ENCODE results near the gene HSBP1L1. TPM values are rescaled to one million over a fixed set of nuclear protein-coding genes. Genes with fewer than 3 reads are reported as not detected.

HSBP1L1 gene
- total RNA-seq, result 12.5 TPM
- long read RNA-seq, partial matches to known transcripts, result 0 of 5 reads
- long read RNA-seq, other reads (novel, unspliced or antisense), result 1 of 5 reads

DNA sequence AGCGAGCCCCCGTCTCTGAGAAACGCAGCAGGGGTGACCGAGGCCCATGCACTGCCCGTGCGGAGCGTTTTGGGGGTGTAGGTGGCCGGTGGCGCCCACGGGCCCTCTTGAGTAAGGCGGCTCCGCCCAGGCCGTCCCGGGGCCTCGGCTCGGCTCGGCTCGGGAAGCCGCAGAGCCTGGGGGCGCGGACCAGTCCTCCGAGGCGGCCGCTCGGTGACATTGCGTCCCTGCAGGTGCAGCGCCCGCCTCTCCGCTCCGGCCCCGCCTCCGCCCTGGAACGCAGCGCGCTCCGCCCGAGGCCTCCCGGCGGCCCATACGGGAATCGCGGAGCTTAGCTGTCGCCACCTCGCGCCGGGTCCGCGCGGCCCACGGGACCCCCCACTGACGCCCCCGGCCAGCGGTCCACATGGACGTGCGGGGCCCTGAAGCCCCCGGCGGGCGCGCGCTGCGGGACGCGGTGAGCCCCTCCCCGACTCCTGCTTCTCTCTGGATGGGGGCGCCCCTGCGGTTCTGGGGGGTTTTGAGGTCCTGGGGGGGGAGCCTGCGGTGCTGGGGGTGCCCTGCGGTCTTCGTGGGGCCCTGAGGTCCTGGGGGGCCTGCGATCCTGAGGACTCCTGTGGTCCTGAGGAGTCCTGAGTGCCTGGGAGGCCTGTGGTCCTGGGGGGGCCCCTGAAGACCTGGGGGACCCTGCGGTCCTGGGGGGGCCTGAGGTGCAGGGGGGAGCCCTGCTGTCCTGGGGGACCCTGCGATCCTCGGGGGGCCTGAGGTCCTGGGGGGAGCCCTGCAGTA, at the start of gene HSBP1L1:
HSBP1L1 (plus strand) TSS at position 314 of the 789 bp plus-strand sequence; CDS start at position 407, 93 bp downstream.
- intact Hi-C loops (cut with DNase I), result no loop called here
- DNase-seq (ENCODE audit: missing footprints) (peak; percentile 87), ATAC-seq (peak; percentile 92)

- DNase-seq (ENCODE audit: missing footprints) (no peak), ATAC-seq (no peak)
- intact Hi-C loops (cut with DNase I), result no loop called here
Measured at GRCh38 chr18:79915161-79916127, 49.0 kb upstream of the HSBP1L1 start.

- DNase-seq (ENCODE audit: missing footprints), result no peak
- intact Hi-C loops (cut with DNase I), result no loop called here
- no peak for ATAC-seq
Measured at GRCh38 chr18:79916128-79916494, 48.3 kb upstream of the HSBP1L1 start.

- DNase-seq (ENCODE audit: missing footprints), result no peak
- no peak for ATAC-seq
- intact Hi-C loops (cut with DNase I), result no loop called here
Measured at GRCh38 chr18:79916546-79917168, 47.8 kb upstream of the HSBP1L1 start.

DNA sequence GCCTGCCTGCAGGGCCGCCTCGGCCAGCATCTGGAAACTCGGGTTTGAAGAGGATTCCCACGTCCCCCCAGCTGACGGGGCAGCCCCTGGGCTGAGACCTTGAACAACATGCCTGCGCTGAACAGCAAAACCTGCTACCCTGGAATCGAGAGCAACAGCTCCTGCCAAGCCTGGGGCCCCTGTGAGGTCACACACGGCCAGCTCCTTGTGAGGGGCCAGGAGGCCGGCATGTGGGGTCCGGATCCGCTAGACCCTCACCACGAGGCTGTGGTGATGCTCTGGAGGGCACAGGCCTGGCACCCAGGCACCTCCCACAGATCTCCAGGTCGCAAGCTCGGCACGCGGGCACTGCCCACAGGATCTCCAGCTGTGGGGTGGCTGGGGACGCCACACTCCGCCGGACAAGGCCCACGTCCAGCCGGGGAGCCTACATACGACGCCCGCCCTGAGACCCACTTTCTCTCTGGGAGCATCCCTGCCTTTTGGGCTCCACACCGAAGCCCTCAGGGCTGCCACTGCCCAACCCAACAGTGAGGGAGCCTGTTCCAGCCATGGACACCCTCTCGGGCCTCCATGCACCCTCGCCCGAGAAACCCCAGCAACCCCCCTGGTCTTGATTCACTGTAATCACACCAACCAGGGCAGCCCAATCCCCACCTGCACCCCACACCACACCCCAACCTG, 47.1 kb upstream of the HSBP1L1 start:
- DNase-seq (ENCODE audit: missing footprints), result no peak
- no peak for ATAC-seq
- intact Hi-C loops (cut with DNase I), result no loop called here

DNA sequence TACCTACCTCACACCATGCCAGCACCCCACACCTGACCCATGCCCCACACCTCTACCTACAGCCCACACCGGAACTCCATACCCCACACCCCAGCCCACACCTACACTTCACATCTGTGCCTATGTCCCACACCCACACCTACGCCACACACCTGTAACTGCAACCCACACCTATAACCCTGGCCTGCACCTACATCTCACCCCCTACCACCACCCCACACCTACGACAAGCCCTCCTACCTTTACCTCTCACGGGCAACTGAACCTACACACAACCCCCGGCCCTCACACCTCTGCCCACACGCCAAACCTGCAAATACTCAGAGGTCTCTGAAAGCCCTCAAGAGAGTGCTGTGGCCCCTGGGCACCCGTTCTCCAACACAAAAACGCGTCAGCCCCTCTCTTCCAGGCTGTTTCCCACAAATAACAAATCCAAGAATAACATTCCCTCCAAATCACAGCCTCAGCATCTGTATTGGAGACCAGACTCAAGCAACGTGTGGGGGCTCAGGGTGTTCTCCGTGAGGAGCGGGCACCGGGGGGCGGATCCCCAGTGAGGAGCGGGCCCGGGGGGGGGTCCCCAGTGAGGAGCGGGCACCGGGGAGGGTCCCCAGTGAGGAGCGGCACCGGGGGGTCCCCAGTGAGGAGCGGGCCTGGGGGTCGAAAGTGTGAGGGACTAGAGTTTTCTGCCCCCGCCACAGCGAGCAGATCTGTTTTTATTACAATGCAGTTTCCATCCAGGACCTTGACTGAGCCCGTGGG, 46.4 kb upstream of the HSBP1L1 start:
- intact Hi-C loops (cut with DNase I), result no loop called here
- DNase-seq (ENCODE audit: missing footprints) (no peak), ATAC-seq (peak; percentile 12)

DNA sequence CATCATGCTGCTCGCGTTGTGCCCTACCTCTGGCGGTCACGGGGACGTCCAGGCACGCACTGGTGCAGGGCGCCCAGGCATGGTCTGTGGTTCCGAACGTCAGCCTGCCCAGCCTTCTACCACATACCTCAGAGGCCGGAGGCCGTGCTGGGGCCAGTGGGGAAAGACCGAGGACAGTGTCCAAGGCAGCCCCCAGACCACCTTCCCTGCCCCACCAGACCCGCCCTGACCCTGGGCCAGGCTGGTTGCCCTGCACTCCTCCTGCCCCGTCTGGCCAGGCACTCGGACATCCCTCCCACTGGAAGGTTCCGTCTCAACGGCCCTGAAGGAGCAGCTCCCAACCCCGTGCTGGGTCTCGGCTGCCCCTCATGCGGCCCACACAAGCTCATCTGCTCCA, 45.8 kb upstream of the HSBP1L1 start:
- ATAC-seq (no peak), DNase-seq (ENCODE audit: missing footprints) (no peak)
- intact Hi-C loops (cut with DNase I), result no loop called here

GRCh38 chr18:79919089-79919488, 45.4 kb upstream of the HSBP1L1 start:
- intact Hi-C loops (cut with DNase I), result no loop called here
- ATAC-seq (no peak), DNase-seq (ENCODE audit: missing footprints) (no peak)

GRCh38 chr18:79921984-79922965, 42.2 kb upstream of the HSBP1L1 start:
- intact Hi-C loops (cut with DNase I), result no loop called here
- DNase-seq (ENCODE audit: missing footprints), result no peak
- ATAC-seq, result no peak

- ATAC-seq, result no peak
- DNase-seq (ENCODE audit: missing footprints), result peak; percentile 45
- intact Hi-C loops (cut with DNase I), result no loop called here
Measured at GRCh38 chr18:79922971-79923411, 41.5 kb upstream of the HSBP1L1 start.

DNA sequence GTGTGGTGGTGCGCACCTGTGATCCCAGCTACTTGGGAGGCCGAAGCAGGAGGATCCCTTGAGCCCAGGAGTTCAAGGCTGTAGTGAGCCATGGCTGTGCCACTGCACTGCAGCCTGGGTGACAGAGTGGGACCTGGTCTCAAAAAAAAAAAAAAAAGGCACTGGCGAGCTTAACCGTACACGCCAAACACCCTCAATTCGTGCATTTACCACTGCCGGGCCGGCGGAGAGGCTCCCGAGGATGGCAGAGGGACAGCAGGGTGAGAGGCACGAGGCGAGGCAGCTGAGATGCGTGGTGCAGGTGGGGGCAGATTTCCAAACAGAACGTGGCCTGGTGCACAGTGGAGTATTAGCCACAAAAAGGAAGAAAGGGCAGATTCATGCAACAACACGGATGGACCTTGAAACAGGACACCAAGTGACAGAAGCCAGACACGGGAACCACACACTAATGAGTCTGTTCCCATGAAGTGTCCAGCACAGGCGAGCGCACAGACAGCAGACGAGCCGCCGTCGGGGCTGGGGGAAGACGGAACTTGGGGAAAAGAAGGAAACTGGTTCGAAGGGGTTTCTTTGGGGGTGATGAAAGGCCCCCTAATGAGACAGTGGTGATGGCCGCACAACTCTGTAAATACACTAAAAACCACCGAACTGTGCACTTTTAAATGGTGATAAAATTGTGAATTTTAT, 40.4 kb upstream of the HSBP1L1 start:
- intact Hi-C loops (cut with DNase I), result no loop called here
- no peak for ATAC-seq

GRCh38 chr18:79924814-79925731, 39.4 kb upstream of the HSBP1L1 start:
- DNase-seq (ENCODE audit: missing footprints), result no peak
- peak; percentile 63 for ATAC-seq
- intact Hi-C loops (cut with DNase I), result no loop called here

More for the DNA sequence above, 40.4 kb upstream of the HSBP1L1 start:
- no peak for DNase-seq (ENCODE audit: missing footprints)

DNA sequence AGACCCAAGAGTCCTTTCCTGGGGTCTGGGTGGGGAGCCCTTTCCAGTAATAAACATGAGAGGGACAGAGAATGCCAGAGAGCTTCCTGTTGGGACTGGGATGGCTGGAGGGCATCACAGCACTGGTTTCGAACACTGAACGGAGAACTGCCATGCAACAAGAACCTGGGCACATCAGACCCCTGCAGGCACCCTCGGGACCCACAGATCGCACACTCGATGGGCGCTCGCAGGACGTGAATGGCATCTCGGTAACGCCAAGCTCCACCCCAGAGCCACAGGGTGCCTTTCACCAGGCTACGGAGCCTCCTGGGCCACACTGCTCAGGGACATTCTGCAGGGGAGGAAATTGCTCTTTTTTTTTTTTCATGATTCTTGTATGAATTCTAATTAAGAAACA, 38.1 kb upstream of the HSBP1L1 start:
- no peak for ATAC-seq
- no peak for DNase-seq (ENCODE audit: missing footprints)
- intact Hi-C loops (cut with DNase I), result no loop called here

- intact Hi-C loops (cut with DNase I), result no loop called here
- DNase-seq (ENCODE audit: missing footprints) (no peak), ATAC-seq (no peak)
Measured at GRCh38 chr18:79926715-79927606, 37.5 kb upstream of the HSBP1L1 start.

Measured in Right ventricle myocardium inferior (tissue), 1 donor.